OCI-LY3 (cell line): ENCODE data around the gene LRRN2.

Experiments
- H2AFZ ChIP-seq: fragments of 200-600, 300-600 bp; shearing (Covaris generic); 2 replicates; pipeline ENCODE4 v1.6.0; 2014; ENCODE audit warnings: antibody characterized with exemption, low read depth, low read length
- H3K27ac ChIP-seq: fragments of 200-600, 300-600 bp; sonication (generic); 2 replicates; pipeline ENCODE4 v1.5.1; 2014; ENCODE audit warnings: mild to moderate bottlenecking, low read length, moderate library complexity, mixed read lengths
- H3K27me3 ChIP-seq: fragments of 200-600, 300-600 bp; sonication (generic); 2 replicates; pipeline ENCODE4 v1.6.1; 2014; ENCODE audit warnings: low read depth, low read length, mixed read lengths
- H3K36me3 ChIP-seq: fragments of 200-600, 300-600 bp; sonication (generic); replicated peaks from 2 replicates; pipeline ENCODE3; 2014; ENCODE audit warnings: low read depth, low read length, mixed read lengths
- H3K4me1 ChIP-seq: fragments of 300-600, 200-600 bp; sonication (generic); 2 replicates; pipeline ENCODE4 v1.6.1; 2014; ENCODE audit warnings: low read length, mixed read lengths
- H3K4me2 ChIP-seq: fragments of 200-600, 300-600 bp; sonication (generic); 2 replicates; pipeline ENCODE4 v1.6.1; 2014; ENCODE audit warnings: low read length, mixed read lengths
- H3K4me3 ChIP-seq: fragments of 300-600, 200-600 bp; sonication (generic); 2 replicates; pipeline ENCODE4 v1.5.1; 2014; ENCODE audit warnings: antibody characterized with exemption, mild to moderate bottlenecking, low read length, moderate library complexity
- H3K79me2 ChIP-seq: fragments of 300-600, 200-600 bp; shearing (Covaris generic); 2 replicates; pipeline ENCODE4 v1.6.1; 2014; ENCODE audit warnings: mild to moderate bottlenecking, low read length, mixed read lengths
- H3K9ac ChIP-seq: fragments of 300-600, 200-600 bp; shearing (Covaris generic); 2 replicates; pipeline ENCODE4 v1.6.0; 2014; ENCODE audit warnings: mild to moderate bottlenecking, low read length, moderate library complexity
- H3K9me3 ChIP-seq: fragments of 200-600, 300-600 bp; shearing (Covaris generic); 2 replicates; pipeline ENCODE4 v1.6.1; 2014; ENCODE audit warnings: low read length, mixed read lengths; ENCODE audit not compliant: insufficient read depth
- H4K20me1 ChIP-seq: fragments of 200-600, 300-600 bp; sonication (generic); 2 replicates; pipeline ENCODE4 v1.6.1; 2016; ENCODE audit warnings: low read length, mixed read lengths; ENCODE audit not compliant: insufficient read depth
- CTCF ChIP-seq: fragments of 200-600, 300-600 bp; sonication (generic); IDR thresholded peaks from 2 replicates; pipeline ENCODE4 v1.5.1; 2014; ENCODE audit warnings: antibody characterized with exemption, low read length, low read depth
- EZH2phosphoT487 ChIP-seq: fragments of 200-600 bp; shearing (Covaris generic); IDR thresholded peaks from 2 replicates; pipeline ENCODE4 v1.6.1; 2018; ENCODE audit warnings: antibody characterized with exemption, mixed run types, low read depth

Gene LRRN2

GRCh38 chr1:204731985-204732575, 46.5 kb upstream of the LRRN2 start:
- Histone ChIP-seq H2AFZ (no peak overlapping the region), H3K4me1 (peaks cover under 1% of the 10 kb centered on the region; the same call in 1 of the 2 replicates), H3K27me3 (peaks cover 60% of the 10 kb centered on the region), H3K9me3 (no peaks in the 10 kb centered on the region), H4K20me1 (no peaks in the 10 kb centered on the region), H3K4me3 (no peak overlapping the region), H3K27ac (no peak overlapping the region), H3K79me2 (no peaks in the 10 kb centered on the region), H3K36me3 (no peaks in the 10 kb centered on the region), H3K9ac (no peak overlapping the region), H3K4me2 (no peak overlapping the region)
- no peak for TF ChIP-seq CTCF
- TF ChIP-seq EZH2phosphoT487: no peak

GRCh38 chr1:204731509-204731908, 46.0 kb upstream of the LRRN2 start:
- H3K27ac ChIP-seq: no peak overlapping the region
- H3K36me3 ChIP-seq: no peaks in the 10 kb centered on the region
- H3K27me3 ChIP-seq: peaks cover 55% of the 10 kb centered on the region
- H3K9me3 ChIP-seq: no peaks in the 10 kb centered on the region
- H3K4me3 ChIP-seq: no peak overlapping the region
- no peak for TF ChIP-seq CTCF
- TF ChIP-seq EZH2phosphoT487: no peak
- no peaks in the 10 kb centered on the region for H4K20me1 ChIP-seq
- no peak overlapping the region for H3K4me2 ChIP-seq
- H3K79me2 ChIP-seq: no peaks in the 10 kb centered on the region
- H3K4me1 ChIP-seq: peaks cover 6% of the 10 kb centered on the region
- H3K9ac ChIP-seq: no peak overlapping the region
- no peak overlapping the region for H2AFZ ChIP-seq

- Histone ChIP-seq H2AFZ (no peak overlapping the region), H3K27me3 (peaks cover 50% of the 10 kb centered on the region)
Measured at GRCh38 chr1:204730826-204731459, 45.4 kb upstream of the LRRN2 start.

GRCh38 chr1:204729516-204729915, 44.0 kb upstream of the LRRN2 start:
- H3K27ac ChIP-seq: no peak overlapping the region
- no peaks in the 10 kb centered on the region for H4K20me1 ChIP-seq
- H2AFZ ChIP-seq: no peak overlapping the region
- peaks cover 47% of the 10 kb centered on the region for H3K27me3 ChIP-seq
- TF ChIP-seq CTCF (no peak), EZH2phosphoT487 (no peak)
- no peak overlapping the region for H3K4me3 ChIP-seq
- no peaks in the 10 kb centered on the region for H3K36me3 ChIP-seq
- no peaks in the 10 kb centered on the region for H3K9me3 ChIP-seq
- peaks cover 13% of the 10 kb centered on the region for H3K4me1 ChIP-seq
- H3K4me2 ChIP-seq: no peak overlapping the region
- H3K9ac ChIP-seq: no peak overlapping the region
- H3K79me2 ChIP-seq: no peaks in the 10 kb centered on the region

More at GRCh38 chr1:204730826-204731459, 45.4 kb upstream of the LRRN2 start:
- H3K4me3 ChIP-seq: no peak overlapping the region
- TF ChIP-seq EZH2phosphoT487 (no peak), CTCF (no peak)
- no peaks in the 10 kb centered on the region for H3K36me3 ChIP-seq
- peaks cover 12% of the 10 kb centered on the region for H3K4me1 ChIP-seq
- no peak overlapping the region for H3K4me2 ChIP-seq
- H3K27ac ChIP-seq: no peak overlapping the region
- no peaks in the 10 kb centered on the region for H4K20me1 ChIP-seq
- H3K9me3 ChIP-seq: no peaks in the 10 kb centered on the region
- H3K79me2 ChIP-seq: no peaks in the 10 kb centered on the region
- H3K9ac ChIP-seq: no peak overlapping the region
